ENCODE data around the gene ANGPTL8. TPM values are rescaled to one million over a fixed set of nuclear protein-coding genes. Genes with fewer than 3 reads are reported as not detected.

Gene ANGPTL8
- total and polyA plus RNA-seq, 2 donors (not counting 3 experiments of a cell fraction or from before 2014, with no cell fraction given), result not detected

GRCh38 chr19:11269408-11269807 is 30.0 kb downstream of the ANGPTL8 start:
- peak overlapping the region; percentile 98 for H3K9ac ChIP-seq (replicated peaks; ENCODE audit: extremely low read depth, insufficient read depth, low read length)
- BruUV-seq (replicated peaks), result TSS peak; percentile 65
- H3K9me1 ChIP-seq (replicated peaks; ENCODE audit: control insufficient read depth, extremely low read depth, insufficient read depth, low read length), result no peaks in the 10 kb centered on the region
- FAIRE-seq (no peak), DNase-seq (ENCODE audit: low read depth, low spot score) (peak; percentile 93)
- no peaks in the 10 kb centered on the region for H3K36me3 ChIP-seq (ENCODE audit: control insufficient read depth in 2 of 2, extremely low read depth in 1 of 2, insufficient read depth in 2 of 2, low read length in 2 of 2)
- no peak overlapping the region for H2AFZ ChIP-seq (ENCODE audit: low read depth, low read length)
- H3K4me1 ChIP-seq (ENCODE audit: control insufficient read depth, extremely low read depth, insufficient read depth, low read length), result peaks cover 44% of the 10 kb centered on the region
- peak overlapping the region; percentile 99 for H3K27ac ChIP-seq (ENCODE audit: insufficient read depth, low read depth, low read length)
- peak overlapping the region; percentile 82 for H3K4me2 ChIP-seq (ENCODE audit: insufficient read depth, low read length)
- dilution Hi-C loops (cut with MboI; ENCODE audit: extremely low pct_ligation_motif_present, low sequenced_read_pairs), result no loop called here
- ChIA-PET CTCF (interaction anchor here (0.7 to 1.8 kb wide), 3 partner anchors 12 to 26 kb away, joined by 3 to 4 read pairs (median 4); no protein-coding TSS in a partner anchor), POLR2A (no interaction called here)
- intact Hi-C loops (cut with micrococcal nuclease), result loop anchor here (1.0 to 2.0 kb wide), 4 partner anchors 17 to 127 kb away; no protein-coding TSS in a partner anchor
- no peaks in the 10 kb centered on the region for H4K20me1 ChIP-seq (replicated peaks; ENCODE audit: control insufficient read depth, extremely low read depth, insufficient read depth, low read length)
- no peaks in the 10 kb centered on the region for H3K27me3 ChIP-seq (ENCODE audit: control insufficient read depth in 2 of 2, insufficient read depth in 2 of 2, low read length in 2 of 2)
- TF ChIP-seq POLR2A (IDR thresholded peaks at IDR 0.05; ENCODE audit: low read depth, low read length) (no peak), JUN (IDR thresholded peaks at IDR 0.05; ENCODE audit: borderline replicate concordance, insufficient read depth, insufficient read length, low read depth) (no peak), FOS (IDR thresholded peaks at IDR 0.05; ENCODE audit: borderline replicate concordance, insufficient read depth, low read length) (peak; percentile 30), MYC (IDR thresholded peaks at IDR 0.05; ENCODE audit: low read depth, low read length) (no peak), MAX (IDR thresholded peaks at IDR 0.05; ENCODE audit: insufficient read depth, insufficient read length) (no peak), EZH2 (IDR thresholded peaks at IDR 0.05; ENCODE audit: borderline replicate concordance, low read depth, low read length, severe bottlenecking) (no peak), CTCF (IDR thresholded peaks at IDR 0.05; ENCODE audit: extremely low read depth in 1 of 2, insufficient read depth in 1 of 2, low read depth in 1 of 2, low read length in 2 of 2) (no peak)
- no peaks in the 10 kb centered on the region for H3K9me3 ChIP-seq (replicated peaks; ENCODE audit: control insufficient read depth, insufficient read depth, low read length)
- H3K4me3 ChIP-seq (replicated peaks in 1 of 3; ENCODE audit: insufficient read depth in 1 of 3, low read depth in 1 of 3, low read length in 3 of 3), result peak overlapping the region in 1 of 3 experiments; percentile 0
- H3K79me2 ChIP-seq (ENCODE audit: control insufficient read depth, insufficient read depth, low read length), result no peaks in the 10 kb centered on the region
